RWPE1 (cell line): ENCODE measurements around the gene KIAA0586.

Source experiments
- CTCF ChIA-PET: fragments of 350-600 bp; sonication (Branson Sonifier 250); formaldehyde crosslinking; extraction: SDS; loops from one replicate; lab custom pipeline; 2021; lab: Yijun Ruan, JAX
- POLR2A ChIA-PET: fragments of 400-600 bp; formaldehyde crosslinking; extraction: SDS; loops from one replicate; lab custom pipeline; 2020; ENCODE audit warnings: antibody characterized with exemption; ENCODE audit not compliant: low non-redundant PET; lab: Yijun Ruan, JAX
- DNase-seq: peaks from one replicate; pipeline ENCODE4 v3.0.0; 2012; ENCODE audit warnings: low spot score
- H3K27ac ChIP-seq: fragments of 450-650 bp; 2 replicates; pipeline ENCODE4 v1.5.1; 2017
- TF ChIP-seq, protein P1 (sequence below): fragments of 450-650 bp; conservative IDR thresholded peaks from 2 replicates; pipeline ENCODE4 v1.5.1; 2017; ENCODE audit warnings: low read depth, mild to moderate bottlenecking

Gene KIAA0586

DNA sequence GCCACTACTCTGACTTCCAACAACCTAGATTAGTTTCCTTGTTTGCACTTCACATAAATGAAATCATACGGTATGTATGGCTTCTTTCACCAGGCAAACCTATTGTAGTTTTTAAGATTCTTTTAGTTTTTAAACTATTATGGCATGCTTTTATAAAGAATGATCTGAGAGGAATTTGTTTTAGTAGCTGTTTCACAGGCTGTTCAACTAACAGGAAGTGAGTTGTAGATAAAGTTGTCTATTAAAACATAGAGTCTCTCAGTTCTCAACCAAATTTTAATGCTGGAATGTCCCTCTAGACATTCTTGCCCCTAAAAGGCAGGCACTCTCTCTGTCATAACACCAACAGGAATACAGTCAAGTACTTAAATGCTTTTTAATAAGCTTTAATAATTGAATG is 107.5 kb downstream of the KIAA0586 start:
- DNase-seq, result no peak
- TF ChIP-seq, protein P1, sequence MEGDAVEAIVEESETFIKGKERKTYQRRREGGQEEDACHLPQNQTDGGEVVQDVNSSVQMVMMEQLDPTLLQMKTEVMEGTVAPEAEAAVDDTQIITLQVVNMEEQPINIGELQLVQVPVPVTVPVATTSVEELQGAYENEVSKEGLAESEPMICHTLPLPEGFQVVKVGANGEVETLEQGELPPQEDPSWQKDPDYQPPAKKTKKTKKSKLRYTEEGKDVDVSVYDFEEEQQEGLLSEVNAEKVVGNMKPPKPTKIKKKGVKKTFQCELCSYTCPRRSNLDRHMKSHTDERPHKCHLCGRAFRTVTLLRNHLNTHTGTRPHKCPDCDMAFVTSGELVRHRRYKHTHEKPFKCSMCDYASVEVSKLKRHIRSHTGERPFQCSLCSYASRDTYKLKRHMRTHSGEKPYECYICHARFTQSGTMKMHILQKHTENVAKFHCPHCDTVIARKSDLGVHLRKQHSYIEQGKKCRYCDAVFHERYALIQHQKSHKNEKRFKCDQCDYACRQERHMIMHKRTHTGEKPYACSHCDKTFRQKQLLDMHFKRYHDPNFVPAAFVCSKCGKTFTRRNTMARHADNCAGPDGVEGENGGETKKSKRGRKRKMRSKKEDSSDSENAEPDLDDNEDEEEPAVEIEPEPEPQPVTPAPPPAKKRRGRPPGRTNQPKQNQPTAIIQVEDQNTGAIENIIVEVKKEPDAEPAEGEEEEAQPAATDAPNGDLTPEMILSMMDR, result no peak
- ChIA-PET POLR2A (no interaction called here), CTCF (no interaction called here)
- no peak overlapping the region for H3K27ac ChIP-seq

GRCh38 chr14:58537004-58537403 is 109.5 kb downstream of the KIAA0586 start:
- ChIA-PET CTCF (no interaction called here), POLR2A (no interaction called here)
- no peak overlapping the region for H3K27ac ChIP-seq
- DNase-seq, result no peak
- TF ChIP-seq, protein P1, result no peak

DNA sequence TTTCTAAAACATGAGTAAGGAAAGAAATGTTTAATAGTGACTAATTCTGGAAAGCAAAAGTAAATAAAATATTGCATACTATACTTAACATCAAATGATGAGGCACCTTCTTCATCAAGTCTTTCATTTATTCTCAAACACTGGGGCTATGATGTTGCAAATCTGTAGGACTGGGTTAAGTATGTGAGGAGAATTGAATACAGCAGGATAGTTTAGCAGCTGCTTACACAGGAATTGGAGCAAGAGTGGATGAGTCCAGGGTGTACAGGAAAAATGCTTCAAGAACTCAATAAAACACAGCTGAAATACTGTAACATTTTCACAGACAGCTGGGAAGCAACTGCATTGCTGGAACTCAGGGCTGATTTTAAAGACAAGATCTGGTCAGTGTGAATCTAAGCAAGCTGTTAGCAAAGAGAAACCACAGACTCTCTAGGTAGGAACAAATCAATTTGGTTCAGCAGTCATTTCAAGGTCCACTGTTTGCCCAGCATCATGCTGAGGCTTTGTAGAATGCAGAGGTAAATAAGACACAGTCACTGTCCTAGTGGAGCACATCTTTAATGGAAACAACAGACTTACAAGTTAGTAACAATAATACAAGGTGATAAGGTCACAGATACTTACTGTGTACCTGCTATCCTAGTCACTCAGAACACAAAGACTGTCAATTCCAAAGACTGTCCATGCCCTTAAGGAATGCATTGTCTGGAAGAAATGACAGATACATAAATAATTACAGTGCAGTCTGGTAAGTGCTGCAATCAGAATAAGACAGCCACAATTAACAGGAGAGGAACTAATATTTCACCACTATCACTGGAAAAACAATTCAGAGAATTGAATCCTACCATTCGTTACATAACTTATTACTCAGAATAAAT is 113.5 kb downstream of the KIAA0586 start:
- ChIA-PET CTCF (interaction anchor here (0.7 kb wide), 1 partner anchor 1043 kb away, joined by 3 read pairs; no protein-coding TSS in a partner anchor), POLR2A (no interaction called here)
- DNase-seq, result no peak
- H3K27ac ChIP-seq, result no peak overlapping the region
- TF ChIP-seq, protein P1, result no peak

DNA sequence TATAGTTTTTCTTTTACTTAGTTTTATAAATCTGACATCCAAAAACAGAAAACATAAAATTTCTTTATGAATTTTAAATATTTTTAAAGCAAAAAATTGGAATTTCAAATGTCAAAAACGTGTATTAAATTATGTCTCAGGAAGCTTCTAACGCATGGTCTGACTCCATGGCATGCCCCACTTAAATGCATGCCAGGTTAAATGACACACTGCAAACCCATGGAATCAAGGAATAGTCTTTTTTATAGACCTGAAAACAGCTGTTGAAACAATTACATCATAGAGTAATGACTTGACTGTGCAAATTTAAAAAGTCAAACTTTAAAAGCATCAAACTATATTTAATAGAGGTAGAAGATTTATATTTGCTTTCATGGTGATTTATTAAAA is 114.1 kb downstream of the KIAA0586 start:
- ChIA-PET CTCF (interaction anchor here (0.7 kb wide), 2 partner anchors 27 to 1043 kb away, joined by 3 to 4 read pairs; no protein-coding TSS in a partner anchor), POLR2A (no interaction called here)
- DNase-seq, result no peak
- TF ChIP-seq, protein P1, result no peak
- H3K27ac ChIP-seq, result no peak overlapping the region

DNA sequence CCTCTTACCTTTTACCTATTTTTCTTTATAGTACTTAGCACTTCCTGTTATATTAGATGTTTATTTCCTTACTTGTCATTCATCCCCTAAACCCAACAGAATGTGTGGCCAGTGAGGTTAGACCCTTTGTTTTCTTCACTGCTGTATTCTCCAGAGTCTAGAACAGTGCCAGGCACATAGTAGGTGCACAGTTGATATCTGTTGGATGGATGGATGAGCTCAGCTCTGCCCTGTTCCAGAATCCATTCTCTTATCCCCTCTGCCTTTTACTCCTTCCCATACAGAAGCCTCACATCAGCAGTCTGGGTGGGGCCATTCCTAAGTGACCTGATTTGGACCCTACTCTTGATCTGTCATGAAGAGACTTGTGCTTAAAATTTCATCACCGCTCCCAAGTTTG is 115.7 kb downstream of the KIAA0586 start:
- ChIA-PET POLR2A (no interaction called here), CTCF (no interaction called here)
- H3K27ac ChIP-seq, result no peak overlapping the region
- no peak for DNase-seq
- TF ChIP-seq, protein P1, result no peak

DNA sequence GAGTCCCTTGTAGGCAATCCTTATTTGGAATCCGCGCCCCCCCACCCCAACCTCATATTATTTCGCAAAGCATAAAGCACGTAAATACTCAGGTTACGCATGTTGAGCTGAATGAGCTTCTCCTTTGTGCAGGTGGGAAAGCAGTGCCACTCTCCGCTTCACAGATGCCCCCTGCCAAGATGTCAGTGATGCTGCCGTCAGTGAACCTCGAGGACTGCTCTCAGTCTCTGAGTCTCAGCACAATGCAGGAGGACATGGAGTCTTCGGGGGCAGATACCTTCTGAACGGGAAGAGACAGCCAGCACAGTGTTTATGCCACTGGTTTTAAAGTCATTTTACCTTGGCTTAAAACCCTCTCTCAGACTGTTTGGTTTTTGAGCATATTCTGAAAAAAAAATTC is 120.1 kb downstream of the KIAA0586 start:
- no peak for DNase-seq
- TF ChIP-seq, protein P1, result no peak
- no peak overlapping the region for H3K27ac ChIP-seq
- ChIA-PET POLR2A (no interaction called here), CTCF (interaction anchor here (0.7 kb wide), 1 partner anchor 47 kb away, joined by 3 read pairs; no protein-coding TSS in a partner anchor)
